ENCODE measurements around the gene ERP27.

DNA sequence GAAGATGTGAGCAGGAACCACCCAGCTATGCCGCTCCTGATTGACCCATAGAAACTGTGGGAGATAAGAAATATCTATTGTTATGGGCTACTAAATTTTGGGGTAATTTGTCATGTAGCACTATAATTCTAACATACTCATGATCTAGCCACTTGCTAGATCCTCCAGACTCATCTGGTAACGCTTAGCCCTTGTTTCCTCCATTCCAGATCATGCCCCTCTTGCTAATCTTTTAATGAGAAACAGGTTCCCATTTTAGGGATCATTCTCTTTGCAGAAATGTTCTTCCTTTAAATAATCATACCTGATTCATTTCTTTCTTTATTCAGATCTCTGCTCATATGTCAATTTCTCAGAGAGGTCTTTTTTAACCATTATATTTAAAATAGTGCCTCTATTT lies 26.9 kb upstream of the ERP27 start:
- TF ChIP-seq, protein P1, sequence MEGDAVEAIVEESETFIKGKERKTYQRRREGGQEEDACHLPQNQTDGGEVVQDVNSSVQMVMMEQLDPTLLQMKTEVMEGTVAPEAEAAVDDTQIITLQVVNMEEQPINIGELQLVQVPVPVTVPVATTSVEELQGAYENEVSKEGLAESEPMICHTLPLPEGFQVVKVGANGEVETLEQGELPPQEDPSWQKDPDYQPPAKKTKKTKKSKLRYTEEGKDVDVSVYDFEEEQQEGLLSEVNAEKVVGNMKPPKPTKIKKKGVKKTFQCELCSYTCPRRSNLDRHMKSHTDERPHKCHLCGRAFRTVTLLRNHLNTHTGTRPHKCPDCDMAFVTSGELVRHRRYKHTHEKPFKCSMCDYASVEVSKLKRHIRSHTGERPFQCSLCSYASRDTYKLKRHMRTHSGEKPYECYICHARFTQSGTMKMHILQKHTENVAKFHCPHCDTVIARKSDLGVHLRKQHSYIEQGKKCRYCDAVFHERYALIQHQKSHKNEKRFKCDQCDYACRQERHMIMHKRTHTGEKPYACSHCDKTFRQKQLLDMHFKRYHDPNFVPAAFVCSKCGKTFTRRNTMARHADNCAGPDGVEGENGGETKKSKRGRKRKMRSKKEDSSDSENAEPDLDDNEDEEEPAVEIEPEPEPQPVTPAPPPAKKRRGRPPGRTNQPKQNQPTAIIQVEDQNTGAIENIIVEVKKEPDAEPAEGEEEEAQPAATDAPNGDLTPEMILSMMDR (IDR thresholded peaks at IDR 0.05), result no peak
- no peak for TF ChIP-seq POLR2A (IDR thresholded peaks at IDR 0.05)

All from stomach (tissue), 4 donors.